ENCODE results near the gene CHD1. TPM values are rescaled to one million over a fixed set of nuclear protein-coding genes. Genes with fewer than 3 reads are reported as not detected.

The CHD1 gene
- total RNA-seq, 1 donor from 2014 or later = 54.5 TPM

DNA sequence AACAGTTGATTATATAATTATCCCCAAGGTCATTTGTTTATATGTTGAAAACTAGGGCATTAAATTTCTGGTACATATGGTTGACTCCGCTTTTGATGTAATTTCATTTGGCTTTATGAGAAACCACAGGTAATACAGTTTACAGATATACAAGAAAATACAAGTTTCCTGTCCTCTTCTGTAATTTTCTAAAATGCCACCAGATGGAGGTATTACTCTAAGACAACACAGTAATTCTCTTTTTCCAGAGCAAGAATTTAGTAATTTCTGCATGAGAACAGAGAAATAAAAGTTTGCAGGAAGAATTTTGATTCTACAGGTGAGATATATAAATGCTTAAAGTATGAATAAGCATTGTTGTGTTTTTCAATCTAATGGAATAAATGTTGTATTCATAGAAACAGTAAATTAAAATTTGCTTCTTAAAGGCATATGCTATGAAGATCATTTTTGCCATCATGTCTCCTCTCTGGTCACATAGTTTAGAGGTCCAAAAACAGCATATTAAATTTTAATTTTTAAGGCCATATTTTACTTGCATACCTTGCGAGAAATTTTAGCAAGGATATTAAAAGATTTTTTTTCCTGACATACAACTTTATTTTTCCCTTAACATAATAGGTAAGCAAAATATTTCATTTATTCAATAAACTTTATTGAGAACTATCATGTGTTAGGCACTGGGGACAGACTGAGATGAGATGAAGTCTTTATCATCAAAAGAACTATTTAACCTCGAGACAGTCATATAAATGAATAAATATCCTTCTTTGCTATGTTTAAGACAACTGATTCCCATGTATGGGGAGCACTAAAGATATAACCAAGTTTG is 22.7 kb downstream of the CHD1 start:
- intact Hi-C loops (cut with micrococcal nuclease) = loop anchor here (1.0 to 5.0 kb wide), 5 partner anchors 21 to 154 kb away; no protein-coding TSS in a partner anchor

DNA sequence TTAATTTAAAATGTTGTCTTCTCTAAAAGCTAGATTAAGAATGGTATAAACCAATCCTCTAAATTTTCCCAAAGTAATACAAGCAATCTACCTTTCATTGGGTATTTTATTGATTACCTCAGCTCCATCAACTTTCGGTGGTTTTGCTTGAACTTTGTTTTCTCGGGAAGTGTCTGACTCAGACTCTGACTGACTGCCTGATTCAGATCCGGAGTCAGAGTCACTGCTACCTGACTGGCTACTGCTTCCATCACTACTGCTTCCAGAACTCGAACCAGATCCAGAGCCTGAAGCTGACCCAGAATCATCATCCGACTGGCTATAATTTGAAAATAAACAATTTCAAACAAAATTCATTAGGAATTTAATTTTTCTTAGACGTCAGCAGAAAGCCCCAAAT is 24.0 kb downstream of the CHD1 start:
- intact Hi-C loops (cut with micrococcal nuclease) = loop anchor here (5.0 kb wide), 2 partner anchors 37 to 73 kb away; no protein-coding TSS in a partner anchor

DNA sequence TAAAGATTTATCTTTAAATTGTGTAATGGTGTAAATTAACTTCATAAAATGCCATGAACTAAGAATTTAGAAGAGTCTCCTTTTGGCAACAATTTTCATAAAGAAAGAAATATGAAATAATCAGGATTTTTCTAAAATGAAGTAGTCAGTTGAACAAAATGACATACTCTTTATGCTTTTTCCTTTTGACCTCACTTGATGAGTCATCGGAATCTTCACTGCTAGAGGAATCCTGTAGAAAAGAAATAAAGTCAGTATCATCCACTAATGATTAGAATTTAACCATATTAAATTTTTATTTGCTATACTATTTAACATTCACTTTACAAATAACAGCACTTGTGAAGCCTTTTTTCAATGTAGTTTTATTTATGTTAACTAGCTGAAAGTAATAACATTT is 26.1 kb downstream of the CHD1 start:
- intact Hi-C loops (cut with micrococcal nuclease) = loop anchor here (5.0 kb wide), 1 partner anchor 35 kb away; no protein-coding TSS in a partner anchor

DNA sequence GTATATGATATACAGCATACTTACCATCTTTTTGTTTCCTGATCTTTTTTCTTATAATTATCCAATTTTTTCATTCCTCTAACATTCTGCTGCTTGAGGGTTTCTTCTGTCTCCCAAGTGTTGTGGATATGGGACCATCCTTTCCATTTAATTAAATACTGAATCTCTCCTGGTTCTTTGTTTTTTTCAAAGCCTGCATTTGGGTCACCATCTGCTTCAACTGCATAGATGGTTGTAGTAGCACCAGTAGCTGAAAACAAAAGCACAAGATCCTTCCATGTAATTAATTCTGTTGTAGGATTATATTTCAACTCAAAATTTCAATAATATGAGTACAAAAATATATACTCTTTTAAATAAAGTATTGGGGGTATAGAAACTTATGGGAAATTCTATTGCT is 29.4 kb downstream of the CHD1 start:
- intact Hi-C loops (cut with micrococcal nuclease) = no loop called here

DNA sequence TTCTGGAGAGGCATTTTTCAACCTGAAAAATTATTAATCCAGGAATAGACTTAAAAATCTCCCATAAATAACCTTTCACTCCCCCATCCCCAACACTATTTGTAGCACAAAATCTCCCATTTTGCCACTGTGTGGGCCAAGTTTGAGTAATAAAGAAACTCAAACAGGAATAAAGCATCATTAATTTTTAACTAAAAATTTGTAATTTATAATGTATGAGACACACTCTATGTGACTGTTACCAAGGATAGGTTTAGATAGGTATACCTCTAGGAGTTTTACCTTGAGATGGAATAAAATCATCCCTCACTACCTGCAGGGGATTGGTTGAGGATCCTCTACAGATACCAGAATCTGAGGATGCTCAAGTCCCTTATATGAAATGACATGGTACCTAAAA is 30.1 kb downstream of the CHD1 start:
- intact Hi-C loops (cut with micrococcal nuclease) = no loop called here

DNA sequence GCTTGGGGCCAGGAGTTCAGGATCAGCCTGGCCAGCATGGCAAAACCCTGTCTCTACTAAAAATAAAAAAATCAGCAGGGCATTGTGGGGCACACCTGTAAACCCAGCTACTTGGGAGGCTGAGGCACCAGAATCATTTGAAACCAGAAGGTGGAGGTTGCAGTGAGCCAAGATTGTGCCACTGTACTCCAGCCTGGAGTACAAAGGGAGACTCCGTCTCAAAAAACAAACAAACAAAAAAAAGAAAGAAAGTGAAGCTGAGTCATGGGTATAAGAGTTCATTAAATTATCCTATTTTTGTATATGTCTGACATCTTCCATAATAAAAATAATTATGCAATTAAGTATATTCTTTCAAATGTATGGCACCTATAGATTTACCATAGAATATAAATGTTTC is 37.2 kb downstream of the CHD1 start:
- intact Hi-C loops (cut with micrococcal nuclease) = no loop called here

DNA sequence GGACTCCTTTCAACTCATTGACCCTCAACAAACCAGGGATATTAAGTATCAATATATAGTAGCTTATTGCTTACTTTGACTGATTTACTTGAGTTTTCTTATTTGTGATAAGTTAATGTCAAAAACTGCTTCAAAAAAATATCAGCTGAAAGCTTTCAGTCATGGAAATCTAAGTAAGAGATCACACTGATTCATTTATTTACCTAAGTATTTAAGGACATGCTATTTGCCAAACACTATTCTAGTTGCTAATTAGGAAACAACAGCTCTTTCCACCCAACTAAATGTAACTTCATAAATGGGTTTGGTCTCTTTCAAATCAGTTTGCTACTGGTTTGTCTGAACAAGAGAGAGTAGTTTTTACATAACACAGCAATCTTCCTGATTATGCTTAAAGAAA is 48.2 kb downstream of the CHD1 start:
- intact Hi-C loops (cut with micrococcal nuclease) = no loop called here

DNA sequence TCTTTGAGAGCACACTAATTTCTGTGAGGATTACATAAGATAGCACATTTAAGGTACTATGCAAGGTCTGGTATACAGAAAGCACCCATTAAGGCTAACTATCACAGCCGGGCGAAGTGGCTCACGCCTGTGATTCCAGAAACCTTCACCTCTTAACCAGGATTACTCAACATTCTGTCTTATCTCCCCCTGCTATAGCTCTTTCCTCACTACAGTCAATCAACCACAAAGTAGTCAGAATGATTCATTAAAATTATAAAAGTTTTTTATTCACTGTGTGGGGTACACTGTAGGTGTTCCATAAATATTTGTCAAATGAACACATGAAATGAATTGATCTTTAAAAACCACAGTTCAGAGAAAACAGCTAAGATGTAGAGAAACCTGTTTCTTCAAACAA is 48.7 kb downstream of the CHD1 start:
- intact Hi-C loops (cut with micrococcal nuclease) = no loop called here

DNA sequence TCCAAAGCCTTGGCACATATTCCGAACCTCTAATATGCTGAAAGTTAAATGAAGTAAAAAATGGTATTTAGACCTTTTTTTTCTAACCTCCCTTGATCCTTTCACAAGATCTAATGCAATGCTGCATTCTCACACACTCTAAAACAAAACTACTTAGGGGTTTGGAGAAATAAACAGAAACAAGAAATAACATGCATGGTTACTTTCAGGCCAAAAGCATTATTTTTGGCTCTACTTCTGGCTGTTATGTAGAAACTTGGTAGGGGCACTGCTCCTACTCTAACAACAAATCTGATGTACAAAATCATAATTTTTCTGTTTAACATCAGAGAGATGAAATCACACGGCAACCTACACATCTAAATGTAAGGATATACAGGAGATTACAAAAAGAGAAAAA is 51.2 kb downstream of the CHD1 start:
- intact Hi-C loops (cut with micrococcal nuclease) = no loop called here

DNA sequence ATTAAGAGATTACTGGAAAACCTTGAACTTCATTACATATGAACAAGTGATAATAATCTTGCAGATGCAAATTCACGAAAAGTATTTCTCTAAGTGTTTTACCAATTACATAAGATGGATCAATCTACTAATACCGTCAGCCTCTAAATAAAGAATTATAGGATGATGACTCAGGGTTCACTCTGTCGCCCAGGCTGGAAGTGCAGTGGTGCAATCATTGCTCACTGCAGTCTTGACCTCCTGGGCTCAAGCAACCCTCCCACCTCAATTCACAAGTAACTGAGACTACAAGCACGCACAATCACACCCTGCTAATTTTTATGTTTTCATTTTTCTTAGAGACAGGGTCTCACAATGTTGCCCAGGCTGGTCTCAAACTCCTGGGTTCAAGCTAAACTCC is 56.1 kb downstream of the CHD1 start:
- intact Hi-C loops (cut with micrococcal nuclease) = no loop called here

DNA sequence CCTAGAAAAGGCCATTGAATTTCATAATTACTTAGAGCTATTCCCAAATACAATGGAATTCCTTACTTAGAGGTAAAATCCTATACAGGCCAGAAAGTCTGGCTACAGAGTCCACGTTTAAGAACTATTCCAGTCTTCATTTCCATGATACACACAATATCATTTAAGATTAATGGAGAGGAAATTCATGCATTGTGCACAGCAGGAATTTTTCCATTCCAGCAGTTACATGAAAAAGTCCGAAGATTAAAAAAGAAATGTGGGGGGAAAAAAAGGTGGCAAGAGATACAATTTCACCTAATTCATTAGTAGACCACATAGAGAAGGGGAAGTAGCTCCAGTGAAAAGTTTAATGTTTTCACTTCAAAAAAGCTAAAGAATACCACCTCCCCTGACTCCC is 63.1 kb downstream of the CHD1 start:
- intact Hi-C loops (cut with micrococcal nuclease) = loop anchor here (5.0 kb wide), 1 partner anchor 37 kb away; no protein-coding TSS in a partner anchor

DNA sequence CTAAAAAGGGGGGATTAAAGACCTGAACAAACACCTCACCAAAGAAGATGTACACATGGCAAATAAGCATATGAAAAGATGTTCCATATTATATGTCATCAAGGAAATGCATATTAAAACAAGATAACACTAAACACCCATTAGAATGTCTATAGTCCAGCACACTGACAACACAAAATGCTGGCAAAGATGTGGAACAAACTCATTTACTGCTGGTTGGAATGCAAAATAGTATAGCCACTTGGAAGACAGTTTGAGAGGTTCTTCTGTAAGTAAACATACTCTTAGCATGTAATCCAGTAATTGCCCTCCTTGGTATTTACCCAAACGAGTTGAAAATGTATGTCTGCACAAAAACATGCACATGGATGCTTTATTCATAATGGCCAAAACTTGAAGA is 81.8 kb downstream of the CHD1 start:
- intact Hi-C loops (cut with micrococcal nuclease) = no loop called here

DNA sequence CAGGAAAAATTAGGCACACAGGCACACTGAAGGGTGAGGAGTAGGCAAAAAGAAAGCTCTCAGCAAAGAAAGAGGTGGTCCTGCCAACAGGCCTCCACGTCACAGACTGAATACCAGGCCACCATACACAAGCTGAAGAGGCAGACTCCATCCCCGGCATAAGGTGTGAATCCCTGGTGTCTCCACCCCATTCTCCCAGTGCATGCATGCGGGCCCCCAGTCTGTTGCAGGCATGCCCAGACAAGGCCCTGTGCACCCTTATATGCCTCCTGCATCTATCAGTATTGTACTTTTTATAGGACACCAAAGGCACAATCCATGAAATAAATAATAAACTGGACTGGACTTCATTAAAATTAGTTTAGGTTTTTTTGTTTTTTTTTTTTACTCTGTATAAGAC is 82.3 kb downstream of the CHD1 start:
- intact Hi-C loops (cut with micrococcal nuclease) = no loop called here

DNA sequence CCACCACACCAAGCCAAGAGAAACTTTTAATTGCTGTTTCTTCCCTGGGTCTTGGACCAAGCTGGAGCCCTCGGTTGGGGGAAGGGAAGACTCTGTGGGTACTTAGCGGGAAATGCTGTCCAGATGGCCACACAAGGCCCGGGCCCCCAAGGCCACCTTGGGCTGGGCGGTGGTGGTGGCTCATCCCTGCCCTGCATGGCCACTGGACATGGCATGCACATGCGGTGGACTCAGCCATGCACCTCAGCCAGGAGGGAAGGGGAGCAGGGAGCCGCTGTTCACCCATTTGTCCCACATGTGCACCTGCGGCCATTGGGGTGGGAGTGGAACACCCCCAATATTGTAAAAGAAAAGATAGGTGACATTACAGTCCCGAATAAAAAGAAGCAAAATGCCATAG is 82.9 kb downstream of the CHD1 start:
- intact Hi-C loops (cut with micrococcal nuclease) = no loop called here

DNA sequence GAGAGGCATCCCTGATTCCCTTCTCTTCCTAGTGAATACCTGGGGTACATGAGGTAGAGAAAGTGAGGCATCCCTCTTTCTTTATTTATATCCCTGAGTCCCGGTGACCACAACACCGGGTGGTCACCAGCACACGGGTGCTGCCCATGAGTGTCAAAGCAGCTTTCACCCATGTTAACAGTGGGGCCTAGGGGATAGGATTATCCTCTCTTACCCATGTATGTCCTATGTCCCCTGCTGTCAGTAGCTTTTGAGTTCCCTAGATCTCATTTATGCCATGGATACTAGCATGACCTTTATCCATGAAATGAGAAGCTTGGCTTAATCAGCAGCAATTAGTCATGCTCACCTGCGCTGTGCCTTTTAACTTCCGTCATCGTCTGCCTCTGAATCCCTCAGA is 83.9 kb downstream of the CHD1 start:
- intact Hi-C loops (cut with micrococcal nuclease) = no loop called here

DNA sequence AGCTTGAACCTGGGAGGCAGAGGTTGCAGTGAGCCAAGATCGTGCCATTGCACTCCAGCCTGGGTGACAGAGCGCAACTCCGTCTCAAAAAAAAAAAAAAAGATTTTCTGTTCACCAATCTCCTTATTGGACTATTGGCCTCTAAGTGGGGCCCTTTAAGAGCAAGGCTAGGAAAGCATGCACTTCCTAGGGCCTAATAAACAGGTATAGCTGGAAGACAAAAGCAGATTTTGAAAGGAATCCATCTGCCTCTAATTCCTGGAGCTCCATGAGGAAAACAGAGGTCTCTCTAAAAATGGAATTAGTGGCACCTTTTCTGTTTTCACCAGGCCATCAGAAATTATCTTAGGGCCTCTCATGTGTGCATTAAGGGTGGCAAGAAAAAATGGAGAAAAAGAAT is 85.3 kb downstream of the CHD1 start:
- intact Hi-C loops (cut with micrococcal nuclease) = no loop called here

DNA sequence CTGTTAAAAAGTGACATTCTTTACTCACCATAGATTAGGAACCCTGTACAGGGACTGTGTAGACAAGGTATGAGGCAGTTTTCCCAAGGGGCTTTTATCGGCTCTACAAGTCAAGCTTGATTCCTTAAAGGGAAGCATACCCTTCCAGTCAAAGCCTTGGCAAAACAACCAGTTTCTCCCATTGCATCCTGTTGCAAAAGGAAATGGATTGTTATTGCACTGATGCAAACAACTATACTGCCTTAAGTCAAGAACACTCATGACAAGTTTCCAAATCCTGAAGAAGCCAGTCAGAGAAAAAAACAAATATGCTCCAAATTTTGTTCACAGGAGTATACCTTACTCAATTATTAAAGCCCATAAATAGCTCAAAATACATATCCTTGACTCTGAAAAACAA is 87.9 kb downstream of the CHD1 start:
- intact Hi-C loops (cut with micrococcal nuclease) = no loop called here

DNA sequence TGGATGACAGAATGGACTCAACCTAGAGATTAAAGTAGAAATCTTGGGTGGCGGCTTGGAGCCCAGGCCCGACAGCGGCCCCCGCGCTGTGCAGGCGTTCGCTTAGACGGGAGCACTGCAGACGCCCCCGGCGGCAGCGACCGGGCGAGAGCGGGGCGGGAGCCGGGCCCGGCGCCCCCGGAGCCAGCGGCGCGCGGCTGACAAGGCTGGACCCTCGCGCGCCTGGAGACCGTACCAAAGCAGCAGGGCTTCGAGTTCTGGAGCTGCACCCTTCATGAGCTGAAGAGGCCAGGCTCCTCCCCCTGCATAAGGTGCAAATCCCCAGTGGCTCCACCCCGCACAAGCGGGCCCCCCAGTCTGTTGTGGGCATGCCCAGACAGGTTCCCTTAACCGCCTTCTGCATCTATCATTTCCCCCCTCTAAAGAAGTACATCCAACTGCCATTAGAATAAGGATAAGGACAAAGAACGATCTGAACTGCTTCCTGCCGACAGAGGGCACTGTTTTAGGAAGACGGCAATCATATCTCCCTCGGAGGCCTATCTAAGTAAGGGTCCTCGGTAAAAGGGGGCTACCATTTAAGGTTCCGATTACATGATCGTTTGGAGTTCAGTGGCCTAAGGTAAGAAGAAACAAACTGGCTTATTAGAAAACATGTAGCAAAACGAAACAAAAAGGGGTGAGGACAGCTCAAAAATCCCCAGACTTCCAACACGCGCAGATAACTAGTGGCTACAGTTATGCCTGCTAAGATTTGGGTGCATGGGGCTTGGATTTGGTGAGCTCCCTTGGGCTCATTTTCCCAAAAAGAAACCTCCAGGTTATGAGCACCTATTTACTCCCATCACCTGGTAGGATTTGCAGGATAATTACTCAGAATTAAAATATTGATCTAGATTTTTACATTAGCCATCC is 89.1 kb downstream of the CHD1 start:
- intact Hi-C loops (cut with micrococcal nuclease) = no loop called here

DNA sequence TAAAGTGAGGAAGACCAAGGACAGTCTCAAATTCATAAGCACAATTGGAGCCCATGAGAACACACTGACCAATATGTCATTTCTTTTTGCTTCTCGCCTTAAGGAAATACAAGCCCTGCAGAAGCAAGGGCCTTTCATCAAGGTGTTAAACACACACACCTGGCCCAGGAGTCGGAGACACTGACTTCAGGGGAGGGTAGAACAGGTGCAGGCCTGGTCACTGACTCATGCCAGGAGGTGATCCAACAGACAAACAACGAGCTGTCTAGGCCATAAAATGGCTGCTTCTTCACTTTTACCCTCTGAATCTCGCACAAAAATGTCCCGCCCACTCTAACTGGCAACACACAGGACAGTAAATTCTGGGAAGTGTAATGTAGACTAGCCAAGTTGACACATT is 92.6 kb downstream of the CHD1 start:
- intact Hi-C loops (cut with micrococcal nuclease) = no loop called here

DNA sequence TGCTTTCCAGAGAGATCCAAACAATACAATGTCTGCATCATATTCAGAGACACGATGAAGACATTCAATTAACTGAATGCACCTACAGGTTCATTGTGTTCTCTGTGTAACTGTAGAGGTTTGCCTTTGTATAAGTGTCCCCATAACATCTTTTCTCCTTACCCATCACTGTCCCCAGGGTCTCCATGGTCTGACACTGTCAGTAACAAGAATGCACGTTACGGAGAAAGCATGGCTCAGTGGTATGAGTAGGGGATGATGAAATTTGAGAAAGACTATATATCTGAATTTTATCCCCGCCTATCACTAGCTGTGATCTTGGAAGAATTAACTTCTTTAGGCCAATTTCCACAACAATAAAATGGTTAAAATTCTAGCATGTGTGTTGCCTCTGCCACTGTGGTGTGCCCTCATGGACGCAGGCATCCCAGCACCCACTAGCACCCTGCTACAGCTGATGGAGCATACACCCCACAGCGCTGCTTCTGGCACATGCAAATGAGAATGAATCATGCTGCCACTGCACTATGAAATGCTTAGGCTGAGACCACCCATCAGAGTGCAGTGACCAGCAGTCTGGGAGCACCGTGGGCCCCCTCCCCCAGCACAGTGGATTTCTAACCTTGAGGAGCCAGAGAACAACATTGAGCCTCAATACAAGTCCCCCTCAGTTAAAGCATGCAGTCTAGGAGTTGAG is 101.1 kb downstream of the CHD1 start:
- intact Hi-C loops (cut with micrococcal nuclease) = no loop called here

DNA sequence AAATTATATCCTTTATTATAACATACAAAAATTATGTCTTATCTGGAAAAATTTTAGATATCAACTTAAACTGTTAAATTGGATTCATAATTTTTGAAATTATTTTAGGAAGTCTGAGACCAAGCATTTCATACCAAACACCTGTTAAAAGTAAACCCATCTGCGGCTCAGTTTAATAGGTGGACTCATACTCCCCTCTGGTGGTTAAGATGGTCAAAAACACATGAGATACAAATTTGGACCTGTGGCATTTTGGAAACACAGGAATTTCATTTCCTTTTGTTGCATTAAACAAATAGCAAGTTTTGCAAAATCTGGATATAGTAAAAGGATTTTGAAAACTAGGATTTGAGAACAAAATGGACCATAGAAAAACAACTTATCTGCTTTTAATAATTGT is 101.6 kb downstream of the CHD1 start:
- intact Hi-C loops (cut with micrococcal nuclease) = no loop called here
